DMS53 treated with DMSO at 0.1 percent for 48 hours (cell line): ENCODE results near the gene TMEM238.
"Not testable (repeated sequence)": the region's sequence is repeated elsewhere in the genome, so short reads cannot be mapped to it uniquely, and the experiment has no call there.

Experiments
- DNase-seq: peaks from one replicate; lab custom pipeline; 2025; ENCODE audit not compliant: unreplicated experiment; lab: John Stamatoyannopoulos, UW

TMEM238 gene

GRCh38 chr19:55384131-55384919 is at the start of gene TMEM238:
Gene TMEM238 (minus strand): TSS chr19:55384292. CDS start chr19:55384259, 33 bp downstream.
- peak; percentile 47 for DNase-seq

GRCh38 chr19:55433292-55433691 is 49.2 kb upstream of the TMEM238 start:
- DNase-seq: peak; percentile 32

- DNase-seq: no peak
These were observed 48.3 kb upstream of the TMEM238 start for GRCh38 chr19:55432241-55432959.

GRCh38 chr19:55431183-55431582 is 47.1 kb upstream of the TMEM238 start:
- DNase-seq: no peak

GRCh38 chr19:55426042-55426441 is 42.0 kb upstream of the TMEM238 start:
- DNase-seq: no peak

- DNase-seq: no peak
These were observed 40.4 kb upstream of the TMEM238 start for GRCh38 chr19:55424518-55424917.

GRCh38 chr19:55423225-55424005 is 39.3 kb upstream of the TMEM238 start:
- no peak for DNase-seq

GRCh38 chr19:55421281-55421680 is 37.2 kb upstream of the TMEM238 start:
- DNase-seq: not testable (repeated sequence)

- no peak for DNase-seq
These were observed 35.6 kb upstream of the TMEM238 start for GRCh38 chr19:55419624-55420236.

GRCh38 chr19:55419103-55419502 is 35.0 kb upstream of the TMEM238 start:
- no peak for DNase-seq

- DNase-seq: peak; percentile 46
These were observed 34.1 kb upstream of the TMEM238 start for GRCh38 chr19:55418185-55418584.

GRCh38 chr19:55410168-55410567 is 26.1 kb upstream of the TMEM238 start:
- DNase-seq: no peak

GRCh38 chr19:55409179-55409578 is 25.1 kb upstream of the TMEM238 start:
- DNase-seq: not testable (repeated sequence)

GRCh38 chr19:55408533-55408872 is 24.4 kb upstream of the TMEM238 start:
- no peak for DNase-seq

- peak; percentile 96 for DNase-seq
These were observed 23.9 kb upstream of the TMEM238 start for GRCh38 chr19:55407800-55408532.

GRCh38 chr19:55407550-55407799 is 23.4 kb upstream of the TMEM238 start, which contains the start of gene UBE2S:
Gene UBE2S (minus strand): TSS chr19:55407788. CDS start chr19:55407589, 199 bp downstream.
- not testable (repeated sequence) for DNase-seq

GRCh38 chr19:55406826-55407549 is 22.9 kb upstream of the TMEM238 start:
- no peak for DNase-seq

GRCh38 chr19:55406091-55406825 is 22.2 kb upstream of the TMEM238 start:
- DNase-seq: no peak

- no peak for DNase-seq
These were observed 21.5 kb upstream of the TMEM238 start for GRCh38 chr19:55405638-55406037.
